Stimulated activated CD4-positive, alpha-beta T cell treated with anti-CD3 and anti-CD28 coated beads, Interleukin-12 subunit alpha, Interleukin-12 subunit beta, amount 100 ng/mL, for 24 hours (primary cell): ENCODE measurements around the gene CMTM2.
"Not testable (repeated sequence)": the region's sequence is repeated elsewhere in the genome, so short reads cannot be mapped to it uniquely, and the experiment has no call there.

ENCODE experiments used
- DNase-seq, 2 experiments: peaks; one replicate each; pipeline ENCODE4 v3.0.0-alpha.2; 2020; ENCODE audit warnings: low read depth in 2 of 2

Gene CMTM2

GRCh38 chr16:66605979-66606751, 26.9 kb downstream of the CMTM2 start:
- no peak for DNase-seq

GRCh38 chr16:66608241-66609138, 29.2 kb downstream of the CMTM2 start:
- DNase-seq: peak; percentile 74 to 86

GRCh38 chr16:66609139-66609510, 29.9 kb downstream of the CMTM2 start:
- DNase-seq: no peak

GRCh38 chr16:66610111-66610820, 31.0 kb downstream of the CMTM2 start:
- no peak for DNase-seq

- not testable (repeated sequence) for DNase-seq
These were observed 32.6 kb downstream of the CMTM2 start for GRCh38 chr16:66611911-66612310.

- DNase-seq: no peak
These were observed 33.2 kb downstream of the CMTM2 start for GRCh38 chr16:66612422-66612821.

- no peak for DNase-seq
These were observed 35.0 kb downstream of the CMTM2 start for GRCh38 chr16:66614161-66614802.

GRCh38 chr16:66616169-66616568, 36.9 kb downstream of the CMTM2 start:
- no peak for DNase-seq

- DNase-seq: no peak
These were observed 37.3 kb downstream of the CMTM2 start for GRCh38 chr16:66616592-66616991.

- no peak for DNase-seq
These were observed 37.8 kb downstream of the CMTM2 start for GRCh38 chr16:66617010-66617434.

GRCh38 chr16:66617728-66618127, 38.5 kb downstream of the CMTM2 start:
- DNase-seq: no peak

- no peak for DNase-seq
These were observed 39.5 kb downstream of the CMTM2 start for GRCh38 chr16:66618588-66619375.

GRCh38 chr16:66619534-66620428, 40.5 kb downstream of the CMTM2 start:
- DNase-seq: no peak

- no peak for DNase-seq
These were observed 41.1 kb downstream of the CMTM2 start for GRCh38 chr16:66620429-66620795.

GRCh38 chr16:66621973-66622372, 42.7 kb downstream of the CMTM2 start:
- DNase-seq: no peak

- DNase-seq: no peak
These were observed 43.6 kb downstream of the CMTM2 start for GRCh38 chr16:66622863-66623262.

- DNase-seq: no peak
These were observed 44.5 kb downstream of the CMTM2 start for GRCh38 chr16:66623755-66624154.

- not testable (repeated sequence) for DNase-seq
These were observed 48.5 kb downstream of the CMTM2 start for GRCh38 chr16:66627611-66628378.

GRCh38 chr16:66629856-66630255, 50.6 kb downstream of the CMTM2 start:
- DNase-seq: no peak
